Mononuclear cell (primary cell): ENCODE results near the gene C9orf57. TPM values are rescaled to one million over a fixed set of nuclear protein-coding genes. Genes with fewer than 3 reads are reported as not detected.

ENCODE experiments used
- total RNA-seq: library from RNA; depleted of rRNA; stranded (reverse); fragments of >200 nt; gene quantifications from one replicate; pipeline ENCODE4 v1.2.3, GENCODE V29; 2012

The C9orf57 gene
- total RNA-seq, 1 donor: not detected

Other genes starting within 250 kb of the C9orf57 start
- 33.6 TPM for gene ABHD17B, start 149.4 kb downstream of the C9orf57 start, total RNA-seq
- 7.0 TPM for gene C9orf85, start 149.0 kb downstream of the C9orf57 start, total RNA-seq
- not detected for gene GDA, start 88.8 kb upstream of the C9orf57 start, total RNA-seq